ENCODE measurements around the gene CUL3.

GRCh38 chr2:224563537-224563936, 21.6 kb downstream of the CUL3 start:
- TF ChIP-seq EZH2 (IDR thresholded peaks at IDR 0.05) (no peak), POLR2AphosphoS5 (IDR thresholded peaks at IDR 0.05; ENCODE audit: borderline replicate concordance, low read depth, low read length) (no peak)

All from SK-N-MC (cell line).